Kidney (tissue), 14 donors: ENCODE data around the gene PACS2. TPM values are rescaled to one million over a fixed set of nuclear protein-coding genes. Genes with fewer than 3 reads are reported as not detected.

Experiments used
- DNase-seq, 5 donors: peaks; one replicate each; pipeline ENCODE4 v3.0.0-alpha.2; 2013 to 2020
- FAIRE-seq: peaks from 2 replicates; lab custom pipeline; 2012; peaks lifted over from hg19 to GRCh38; lab: Jason Lieb, UNC
- H3K27ac ChIP-seq, 2 donors: one replicate each; pipeline ENCODE4 v1.7.0; 2013; ENCODE audit warnings: low read depth in 2 of 2, low read length in 2 of 2, inconsistent platforms in 1 of 2
- H3K27me3 ChIP-seq: one replicate; pipeline ENCODE4 v1.7.1; 2013; ENCODE audit warnings: low read length, inconsistent platforms; ENCODE audit not compliant: control insufficient read depth, insufficient read depth
- H3K36me3 ChIP-seq, 3 donors: one replicate each; pipeline versions ENCODE4 v1.7.0 to v1.7.1; 2013; ENCODE audit warnings: low read length in 3 of 3, control low read depth in 1 of 3, inconsistent platforms in 1 of 3; ENCODE audit not compliant: insufficient read depth in 3 of 3, control insufficient read depth in 2 of 3
- H3K4me1 ChIP-seq, 3 donors: one replicate each; pipeline versions ENCODE4 v1.7.0 to v1.7.1; 2013; ENCODE audit warnings: low read length in 3 of 3, inconsistent platforms in 1 of 3, low read depth in 1 of 3; ENCODE audit not compliant: control insufficient read depth in 2 of 3, insufficient read depth in 2 of 3
- H3K4me3 ChIP-seq, 3 donors: one replicate each; pipeline versions ENCODE4 v1.7.0 to v1.8.1; 2013; ENCODE audit warnings: low read length in 3 of 3, control low read depth in 1 of 3, inconsistent platforms in 1 of 3
- H3K9ac ChIP-seq, 3 donors: one replicate each; pipeline versions ENCODE4 v1.7.0 to v1.7.1; 2013; ENCODE audit warnings: low read length in 3 of 3, control low read depth in 1 of 3, inconsistent platforms in 1 of 3
- H3K9me3 ChIP-seq, 3 donors: one replicate each; pipeline versions ENCODE4 v1.7.0 to v1.7.1; 2013; ENCODE audit warnings: low read length in 3 of 3, control low read depth in 1 of 3, inconsistent platforms in 1 of 3; ENCODE audit not compliant: control insufficient read depth in 2 of 3, insufficient read depth in 1 of 3
- intact Hi-C: fragments of 100-400 bp; cut with DNase I; formaldehyde crosslinking; loops from one replicate; pipeline ENCODE4 v1.11.1; 2022
- polyA plus RNA-seq: library from polyadenylated mRNA; stranded (reverse); fragments of 350-450 nt; fragmentation: Illumina TruSeq; extraction: RNeasy Lipid Tissue Mini Kit (QIAGEN cat#74804); gene quantifications from one replicate; pipeline ENCODE4 v1.2.3, GENCODE V29; 2014; ENCODE audit warnings: low read depth, low replicate concordance; ENCODE audit not compliant: insufficient read depth
- total RNA-seq: library from RNA; stranded (reverse); fragmentation: NEBNext Ultra II Directional; extraction: Animal tissue kit (Norgen Biotek cat#: 25700); gene quantifications from one replicate; pipeline ENCODE4 v1.2.1, GENCODE V29; 2021
- TF ChIP-seq, protein P1 (sequence below): IDR thresholded peaks from 3 replicates; pipeline ENCODE4 v1.5.1; 2012; ENCODE audit warnings: mild to moderate bottlenecking, moderate library complexity, borderline replicate concordance; ENCODE audit not compliant: insufficient read depth; ENCODE audit errors: extremely low read depth
- donor health status: control.
- donor health status: control.
- donor health status: control.
- donor health status: control.
- donor health status: control.
- donor health status: DM: yes; HTN: yes; CAD: no.
- donor health status: Normal renal cell carcinoma (clear cell type).

PACS2 gene
- total and polyA plus RNA-seq, 2 donors from 2014 or later: 35.7 to 83.9 TPM

DNA sequence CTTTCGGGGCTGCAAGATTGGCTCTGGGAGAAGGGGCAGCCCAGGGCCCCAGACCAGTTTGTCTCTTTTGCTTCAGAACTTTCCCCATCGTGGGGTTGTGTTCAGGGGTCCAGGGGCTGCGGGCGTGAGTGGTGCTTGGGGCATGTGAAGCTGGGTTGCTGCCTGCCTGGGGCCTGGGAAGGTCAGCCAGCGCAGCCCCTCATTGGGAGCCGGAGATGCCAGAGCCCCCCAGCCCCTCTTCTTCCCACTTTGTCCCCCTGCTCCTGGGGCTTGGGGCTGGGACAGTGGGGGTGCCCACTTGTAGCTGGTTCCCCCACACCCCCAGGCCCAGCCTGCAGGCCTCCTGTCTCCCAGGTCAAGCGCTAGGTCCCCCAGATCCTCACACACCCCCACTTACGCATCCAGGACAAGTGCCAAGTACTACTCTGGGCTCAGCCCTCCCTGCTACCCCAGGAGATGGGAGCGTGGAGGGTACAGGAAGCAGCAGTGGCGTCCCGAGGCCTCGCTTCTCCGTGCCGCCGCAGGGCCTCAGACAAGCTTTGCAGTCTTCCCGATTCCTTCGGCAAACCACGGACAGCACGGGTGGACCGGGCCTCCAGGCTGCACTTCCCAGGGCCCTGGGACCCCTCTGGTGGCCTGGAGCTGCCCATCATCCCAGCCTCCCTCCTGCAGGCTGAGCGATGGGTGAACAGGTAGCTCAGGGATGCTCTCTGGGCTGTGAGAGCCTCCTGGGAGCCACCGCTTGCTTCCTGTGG, 41.5 kb downstream of the PACS2 start:
- Histone ChIP-seq H3K9me3 (no peaks in the 10 kb centered on the region), H3K9ac (no peak overlapping the region), H3K27ac (no peak overlapping the region), H3K27me3 (no peaks in the 10 kb centered on the region), H3K4me3 (no peak overlapping the region), H3K36me3 (peaks cover 0 to 5% (median 0%) of the 10 kb centered on the region in 3 donors), H3K4me1 (peaks cover 0 to 4% (median 4%) of the 10 kb centered on the region in 3 donors)
- no peak for DNase-seq
- intact Hi-C loops: no loop called here
- TF ChIP-seq, protein P1, sequence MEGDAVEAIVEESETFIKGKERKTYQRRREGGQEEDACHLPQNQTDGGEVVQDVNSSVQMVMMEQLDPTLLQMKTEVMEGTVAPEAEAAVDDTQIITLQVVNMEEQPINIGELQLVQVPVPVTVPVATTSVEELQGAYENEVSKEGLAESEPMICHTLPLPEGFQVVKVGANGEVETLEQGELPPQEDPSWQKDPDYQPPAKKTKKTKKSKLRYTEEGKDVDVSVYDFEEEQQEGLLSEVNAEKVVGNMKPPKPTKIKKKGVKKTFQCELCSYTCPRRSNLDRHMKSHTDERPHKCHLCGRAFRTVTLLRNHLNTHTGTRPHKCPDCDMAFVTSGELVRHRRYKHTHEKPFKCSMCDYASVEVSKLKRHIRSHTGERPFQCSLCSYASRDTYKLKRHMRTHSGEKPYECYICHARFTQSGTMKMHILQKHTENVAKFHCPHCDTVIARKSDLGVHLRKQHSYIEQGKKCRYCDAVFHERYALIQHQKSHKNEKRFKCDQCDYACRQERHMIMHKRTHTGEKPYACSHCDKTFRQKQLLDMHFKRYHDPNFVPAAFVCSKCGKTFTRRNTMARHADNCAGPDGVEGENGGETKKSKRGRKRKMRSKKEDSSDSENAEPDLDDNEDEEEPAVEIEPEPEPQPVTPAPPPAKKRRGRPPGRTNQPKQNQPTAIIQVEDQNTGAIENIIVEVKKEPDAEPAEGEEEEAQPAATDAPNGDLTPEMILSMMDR: no peak
- no peak for FAIRE-seq

DNA sequence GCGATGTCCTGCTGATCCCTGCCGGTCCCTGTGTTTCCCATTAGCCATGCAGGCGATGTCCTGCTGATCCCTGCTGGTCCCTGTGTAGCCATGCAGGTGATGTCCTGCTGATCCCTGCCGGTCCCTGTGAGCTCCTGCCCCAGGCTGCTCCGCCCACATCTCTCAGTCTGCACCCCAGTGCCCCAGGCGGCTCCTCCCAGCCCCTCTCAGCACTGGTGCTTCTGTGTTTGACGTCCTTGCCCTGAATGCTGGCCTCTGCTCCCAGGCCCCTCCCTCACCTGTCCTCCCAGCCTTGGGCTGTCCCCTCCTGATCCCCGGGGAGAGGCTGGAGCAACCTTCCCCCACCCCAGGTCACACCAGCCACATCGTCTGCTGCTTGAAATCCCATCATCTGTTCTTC, 42.4 kb downstream of the PACS2 start:
- Histone ChIP-seq H3K27ac (no peak overlapping the region), H3K4me1 (peaks cover 0 to 2% (median 2%) of the 10 kb centered on the region in 3 donors), H3K4me3 (no peak overlapping the region), H3K27me3 (no peaks in the 10 kb centered on the region), H3K36me3 (peaks cover 0 to 5% (median 0%) of the 10 kb centered on the region in 3 donors), H3K9ac (no peak overlapping the region), H3K9me3 (no peaks in the 10 kb centered on the region)
- no peak for DNase-seq
- TF ChIP-seq, protein P1: no peak
- intact Hi-C loops: no loop called here
- FAIRE-seq: no peak

DNA sequence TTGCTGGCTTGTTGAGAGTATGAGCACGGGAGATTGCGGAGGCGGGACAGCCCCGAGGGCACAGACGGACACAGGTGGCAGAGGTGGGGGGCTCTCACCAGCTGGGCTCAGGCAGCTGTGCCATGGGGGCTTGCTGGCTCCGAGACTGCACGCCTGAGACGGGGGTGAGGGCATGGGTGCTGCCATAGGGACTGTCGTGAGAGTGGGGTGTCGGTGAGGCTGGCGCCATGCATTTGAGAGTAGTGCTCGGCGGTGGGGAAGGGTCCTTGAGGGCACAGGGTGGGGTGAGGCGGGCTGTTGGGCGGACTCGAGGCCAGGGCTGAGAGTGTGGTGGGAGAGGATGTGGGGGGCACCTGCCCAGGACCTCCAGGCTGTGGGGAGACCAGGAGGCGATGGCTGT, 43.1 kb downstream of the PACS2 start:
- H3K27ac ChIP-seq: no peak overlapping the region
- H3K36me3 ChIP-seq: peaks cover 0 to 5% (median 0%) of the 10 kb centered on the region in 3 donors
- H3K4me1 ChIP-seq: no peaks in the 10 kb centered on the region
- no peaks in the 10 kb centered on the region for H3K9me3 ChIP-seq
- no peak overlapping the region for H3K9ac ChIP-seq
- no peaks in the 10 kb centered on the region for H3K27me3 ChIP-seq
- DNase-seq (peak in 1 of 5 donors; percentile 73), FAIRE-seq (no peak)
- TF ChIP-seq, protein P1: no peak
- intact Hi-C loops: no loop called here
- H3K4me3 ChIP-seq: no peak overlapping the region
